ENCODE results near the gene DTX4. TPM values are rescaled to one million over a fixed set of nuclear protein-coding genes. Genes with fewer than 3 reads are reported as not detected.

Gene DTX4
- total and polyA plus RNA-seq, 12 donors: 0.86 to 4.1 (median 2.1) TPM

- H3K4me3 ChIP-seq: peak within 1 kb of the TSS in 7 of 10 donors; percentile 8 to 58 (median 37)
- no peaks in the 10 kb centered on the region for H3K36me3 ChIP-seq
- peaks cover 0 to 53% (median 7%) of the 10 kb centered on the region in 9 donors for H3K4me1 ChIP-seq
- ATAC-seq (peak in 4 of 8 donors; percentile 27 to 39 (median 30)), DNase-seq (no peak)
- intact Hi-C loops (cut with DNase I): no loop called here
- H3K27me3 ChIP-seq: peaks cover 0 to 3% (median 0%) of the 10 kb centered on the region in 7 donors
- 81% methylated on average over 10 of the region's 10 CpGs for WGBS, 2 donors
- no peaks in the 10 kb centered on the region for H3K9me3 ChIP-seq
- H3K27ac ChIP-seq: peak within 1 kb of the TSS in 5 of 10 donors; percentile 15 to 85 (median 52)
- TF ChIP-seq CTCF (IDR thresholded peaks at IDR 0.05): no peak
Observed at GRCh38 chr11:59212744-59213631, 41.1 kb downstream of the DTX4 start, which contains the start of gene MPEG1. Gene MPEG1, minus strand, starts transcription at chr11:59212927. Its CDS starts 62 bp downstream, at chr11:59212865.

- no peak for DNase-seq
- Histone ChIP-seq H3K4me3 (no peak overlapping the region), H3K27me3 (peaks cover 0 to 3% (median 0%) of the 10 kb centered on the region in 7 donors), H3K36me3 (no peaks in the 10 kb centered on the region), H3K27ac (peak overlapping the region in 1 of 10 donors; percentile 85), H3K4me1 (peaks cover 0 to 58% (median 7%) of the 10 kb centered on the region in 9 donors), H3K9me3 (no peaks in the 10 kb centered on the region)
- WGBS, 2 donors: 89 to 91% methylated on average over 2 of the region's 2 CpGs
- no peak for ATAC-seq
- no peak for TF ChIP-seq CTCF (IDR thresholded peaks at IDR 0.05)
- intact Hi-C loops (cut with DNase I): no loop called here
Observed at GRCh38 chr11:59214141-59214893, 42.4 kb downstream of the DTX4 start.

GRCh38 chr11:59216641-59217564 lies 45.0 kb downstream of the DTX4 start:
- ATAC-seq: peak in 7 of 8 donors; percentile 52 to 81 (median 63)
- no peaks in the 10 kb centered on the region for H3K9me3 ChIP-seq
- peak in 1 of 2 donors; percentile 53 for DNase-seq
- H3K27ac ChIP-seq: peak overlapping the region in 9 of 10 donors; percentile 5 to 87 (median 35)
- 42 to 47% methylated on average over 9 of the region's 9 CpGs for WGBS, 2 donors
- no peaks in the 10 kb centered on the region for H3K36me3 ChIP-seq
- peaks cover 0 to 76% (median 7%) of the 10 kb centered on the region in 9 donors for H3K4me1 ChIP-seq
- TF ChIP-seq CTCF (IDR thresholded peaks at IDR 0.05): no peak
- peak overlapping the region in 2 of 10 donors; percentile 10 to 12 for H3K4me3 ChIP-seq
- peaks cover 0 to 3% (median 0%) of the 10 kb centered on the region in 7 donors for H3K27me3 ChIP-seq
- intact Hi-C loops (cut with DNase I): no loop called here
